WI38 (cell line): Measurements from ENCODE around the gene TSHZ1.

ENCODE experiments used
- H3K4me3 ChIP-seq: 2 replicates; pipeline ENCODE4 v1.5.1; 2011; ENCODE audit warnings: low read depth, mild to moderate bottlenecking, control low read depth, low read length
- TF ChIP-seq, protein P1 (sequence below): IDR thresholded peaks from 2 replicates; pipeline ENCODE4 v1.5.1; 2012; ENCODE audit warnings: low read depth, mild to moderate bottlenecking, control low read depth, low read length

Gene TSHZ1

DNA sequence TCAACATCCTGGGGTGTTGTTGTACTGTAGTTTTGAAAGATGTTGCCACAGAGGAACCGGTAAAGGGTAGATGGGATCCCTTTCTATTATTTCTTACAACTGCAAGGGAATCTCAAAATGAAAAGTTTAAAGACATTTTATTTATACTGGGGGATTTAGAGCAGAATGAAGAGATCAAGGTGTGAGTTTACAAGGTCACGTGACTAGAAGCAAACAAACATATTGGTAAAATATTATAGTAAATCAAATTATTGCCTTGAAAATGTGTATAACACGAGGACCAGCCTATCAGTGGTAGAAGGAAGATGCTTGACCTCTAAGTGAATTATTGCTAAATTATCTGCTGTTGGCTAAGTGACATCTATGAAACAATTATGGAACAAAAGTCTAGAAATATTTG, 119.7 kb downstream of the TSHZ1 start:
- TF ChIP-seq, protein P1, sequence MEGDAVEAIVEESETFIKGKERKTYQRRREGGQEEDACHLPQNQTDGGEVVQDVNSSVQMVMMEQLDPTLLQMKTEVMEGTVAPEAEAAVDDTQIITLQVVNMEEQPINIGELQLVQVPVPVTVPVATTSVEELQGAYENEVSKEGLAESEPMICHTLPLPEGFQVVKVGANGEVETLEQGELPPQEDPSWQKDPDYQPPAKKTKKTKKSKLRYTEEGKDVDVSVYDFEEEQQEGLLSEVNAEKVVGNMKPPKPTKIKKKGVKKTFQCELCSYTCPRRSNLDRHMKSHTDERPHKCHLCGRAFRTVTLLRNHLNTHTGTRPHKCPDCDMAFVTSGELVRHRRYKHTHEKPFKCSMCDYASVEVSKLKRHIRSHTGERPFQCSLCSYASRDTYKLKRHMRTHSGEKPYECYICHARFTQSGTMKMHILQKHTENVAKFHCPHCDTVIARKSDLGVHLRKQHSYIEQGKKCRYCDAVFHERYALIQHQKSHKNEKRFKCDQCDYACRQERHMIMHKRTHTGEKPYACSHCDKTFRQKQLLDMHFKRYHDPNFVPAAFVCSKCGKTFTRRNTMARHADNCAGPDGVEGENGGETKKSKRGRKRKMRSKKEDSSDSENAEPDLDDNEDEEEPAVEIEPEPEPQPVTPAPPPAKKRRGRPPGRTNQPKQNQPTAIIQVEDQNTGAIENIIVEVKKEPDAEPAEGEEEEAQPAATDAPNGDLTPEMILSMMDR: no peak
- no peak overlapping the region for H3K4me3 ChIP-seq

DNA sequence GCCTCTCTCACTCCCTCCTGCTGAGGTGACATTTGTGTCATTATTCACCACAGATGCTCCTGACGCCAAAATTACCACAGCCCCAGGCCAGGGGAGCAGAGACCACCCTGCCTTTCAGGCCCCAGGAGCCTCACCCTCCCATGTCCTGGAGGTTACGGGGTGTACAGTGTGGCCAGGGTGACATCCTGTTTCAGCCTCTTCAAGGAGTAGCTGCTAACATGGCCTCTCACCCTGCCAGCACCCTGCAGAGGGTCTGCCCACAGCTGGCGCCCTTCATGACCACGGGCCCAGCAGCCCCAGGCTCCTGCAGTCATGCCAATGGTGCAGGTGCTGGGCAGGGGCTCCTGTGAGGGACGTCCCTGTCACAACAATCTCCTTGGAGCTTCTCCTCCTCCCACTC, 124.3 kb downstream of the TSHZ1 start:
- TF ChIP-seq, protein P1: no peak

GRCh38 chr18:75335511-75335910, 124.9 kb downstream of the TSHZ1 start:
- no peak overlapping the region for H3K4me3 ChIP-seq
- TF ChIP-seq, protein P1: no peak

More for the DNA sequence above, 124.3 kb downstream of the TSHZ1 start:
- H3K4me3 ChIP-seq: no peak overlapping the region

- TF ChIP-seq, protein P1: no peak
- no peak overlapping the region for H3K4me3 ChIP-seq
Observed at GRCh38 chr18:75336767-75337166, 126.2 kb downstream of the TSHZ1 start.

DNA sequence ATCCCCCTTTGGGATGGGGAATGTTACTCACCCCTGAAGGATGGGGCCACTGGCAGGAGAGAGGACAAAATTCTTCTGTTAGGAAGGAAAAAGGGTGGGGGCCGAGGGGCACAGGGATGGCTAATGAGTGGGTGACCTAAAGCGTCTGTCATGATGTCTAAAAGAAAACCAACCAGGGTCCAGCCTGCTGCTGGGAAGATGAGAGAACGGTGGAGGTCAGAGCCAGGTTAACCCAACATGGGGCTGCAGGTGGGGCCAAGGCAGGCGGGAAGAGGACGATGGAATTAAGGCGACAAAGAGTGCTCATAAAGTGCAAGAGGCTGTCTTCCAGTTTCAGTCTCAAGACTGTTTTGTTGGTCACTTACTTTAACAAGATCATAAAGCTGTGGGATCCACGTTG, 126.8 kb downstream of the TSHZ1 start:
- H3K4me3 ChIP-seq: no peak overlapping the region
- TF ChIP-seq, protein P1: no peak

GRCh38 chr18:75338631-75339030, 128.0 kb downstream of the TSHZ1 start:
- TF ChIP-seq, protein P1: no peak
- no peak overlapping the region for H3K4me3 ChIP-seq
